Measurements from ENCODE around the gene EMB. TPM values are rescaled to one million over a fixed set of nuclear protein-coding genes. Genes with fewer than 3 reads are reported as not detected.
"Not testable (repeated sequence)": the region's sequence is repeated elsewhere in the genome, so short reads cannot be mapped to it uniquely, and the experiment has no call there.

EMB gene
- total and polyA plus RNA-seq, 8 donors: 6.0 to 46.9 (median 7.5) TPM

DNA sequence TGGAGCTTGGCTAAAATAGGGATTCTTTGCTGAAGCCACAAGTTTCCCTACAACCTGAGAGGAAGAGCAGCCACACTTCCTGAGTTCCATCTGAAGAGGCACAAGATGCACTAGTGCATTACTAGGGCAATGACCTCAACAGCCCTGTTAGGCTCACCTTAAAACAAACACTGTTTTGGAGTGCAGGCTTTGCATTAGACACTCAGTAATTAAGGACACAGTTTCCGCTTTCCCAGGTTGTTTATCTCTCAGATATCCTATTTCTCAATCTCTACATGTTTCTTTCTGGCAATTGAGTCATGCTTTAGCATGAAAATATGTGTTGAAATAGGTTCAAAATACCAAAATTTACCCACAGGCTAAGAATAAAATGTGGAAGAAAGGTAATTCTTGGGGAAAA, 34.2 kb downstream of the EMB start:
- DNase-seq (no peak), ATAC-seq (peak; percentile 68)
- Histone ChIP-seq H3K9me3 (no peaks in the 10 kb centered on the region), H3K4me3 (no peak overlapping the region), H3K36me3 (no peaks in the 10 kb centered on the region), H3K4me1 (peaks cover 0 to 6% of the 10 kb centered on the region in 2 donors), H3K27ac (no peak overlapping the region), H3K27me3 (no peaks in the 10 kb centered on the region)
- intact Hi-C loops (cut with DNase I): no loop called here
- TF ChIP-seq CTCF (IDR thresholded peaks at IDR 0.05): no peak

DNA sequence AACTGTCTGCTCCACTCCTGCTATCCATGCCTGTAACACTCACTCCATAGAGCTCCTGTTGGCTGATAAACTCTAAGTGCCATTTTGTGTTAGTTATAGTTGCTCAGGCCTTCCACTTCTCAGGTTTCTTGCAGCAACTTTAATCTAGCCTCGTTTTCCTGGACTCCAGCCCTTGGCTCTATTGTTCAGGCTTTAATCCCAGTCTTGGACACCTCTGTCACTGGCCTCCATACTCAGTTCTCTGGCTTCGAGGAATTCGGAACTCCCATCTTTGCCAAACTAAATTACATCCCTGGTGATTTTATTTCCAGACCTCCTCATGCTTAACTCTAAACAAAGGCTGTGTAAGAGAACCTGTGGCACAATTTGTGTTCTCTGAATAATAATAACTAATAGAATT, 39.8 kb downstream of the EMB start:
- intact Hi-C loops (cut with DNase I): no loop called here
- Histone ChIP-seq H3K4me3 (no peak overlapping the region), H3K27me3 (no peaks in the 10 kb centered on the region), H3K9me3 (no peaks in the 10 kb centered on the region), H3K4me1 (no peaks in the 10 kb centered on the region), H3K27ac (no peak overlapping the region), H3K36me3 (no peaks in the 10 kb centered on the region)
- no peak for ATAC-seq
- TF ChIP-seq CTCF (IDR thresholded peaks at IDR 0.05): no peak
- no peak for DNase-seq

DNA sequence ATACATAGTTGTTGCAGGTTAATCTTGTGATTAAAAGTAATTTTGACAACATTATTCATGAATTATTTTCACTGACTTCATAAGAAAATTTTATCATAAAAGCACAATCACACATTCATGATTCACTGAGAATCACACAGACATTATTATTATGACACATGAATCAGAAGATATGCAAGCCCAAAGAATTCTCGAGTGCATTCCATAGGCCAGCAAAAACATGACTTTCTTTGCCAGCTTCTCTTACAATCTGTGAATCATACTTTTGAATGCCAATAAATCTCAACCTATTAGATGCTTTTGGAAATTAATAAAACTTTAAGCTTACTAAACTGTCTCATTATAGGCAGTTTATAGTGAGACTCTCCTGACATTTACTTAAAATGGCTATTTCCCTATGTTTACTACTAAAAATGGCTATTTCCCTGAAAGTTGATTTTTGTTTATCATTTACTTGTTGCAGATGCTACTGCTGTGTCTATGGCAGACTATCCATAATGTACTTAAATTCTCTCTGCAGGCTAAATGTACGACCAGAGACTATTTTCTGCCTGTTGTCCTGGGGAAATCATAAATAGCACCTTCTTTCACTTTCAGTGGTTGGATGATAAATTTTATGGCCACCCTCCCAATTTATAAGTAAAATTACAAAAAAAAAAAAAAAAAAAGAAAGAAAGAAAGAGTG, 47.0 kb downstream of the EMB start:
- intact Hi-C loops (cut with DNase I); H3K9me3 ChIP-seq; H3K4me1 ChIP-seq; H3K27me3 ChIP-seq; DNase-seq; H3K27ac ChIP-seq; H3K4me3 ChIP-seq; H3K36me3 ChIP-seq: not testable (repeated sequence)
- ATAC-seq: peak; percentile 30

- intact Hi-C loops (cut with DNase I); H3K4me1 ChIP-seq; ATAC-seq; H3K27ac ChIP-seq; DNase-seq; H3K4me3 ChIP-seq; H3K36me3 ChIP-seq; H3K27me3 ChIP-seq; H3K9me3 ChIP-seq: not testable (repeated sequence)
These were observed 48.8 kb downstream of the EMB start for GRCh38 chr5:50392289-50392688.

DNA sequence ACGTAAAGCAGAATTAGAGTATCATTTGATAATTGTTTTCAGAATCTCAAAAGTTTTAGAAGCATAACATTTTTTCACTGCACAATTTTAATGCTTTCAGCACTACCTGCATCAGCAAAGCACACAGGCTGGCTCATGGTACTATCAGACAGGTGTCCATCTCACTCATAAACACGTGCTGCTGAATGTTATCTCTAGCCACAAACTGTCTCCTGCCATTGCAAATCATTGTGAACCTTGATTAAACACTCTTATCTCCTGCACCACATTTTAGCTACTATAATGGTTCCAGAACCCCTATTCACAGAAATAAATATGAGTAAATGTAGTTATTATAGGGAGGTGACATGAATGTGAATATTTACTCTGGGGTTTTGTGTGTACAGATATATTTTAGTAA, 56.7 kb downstream of the EMB start:
- ATAC-seq; DNase-seq; H3K9me3 ChIP-seq; H3K36me3 ChIP-seq; intact Hi-C loops (cut with DNase I); H3K27ac ChIP-seq; H3K27me3 ChIP-seq; H3K4me1 ChIP-seq; H3K4me3 ChIP-seq: not testable (repeated sequence)

GRCh38 chr5:50376696-50377095, 64.4 kb downstream of the EMB start:
- intact Hi-C loops (cut with DNase I); H3K9me3 ChIP-seq; H3K27me3 ChIP-seq; H3K4me3 ChIP-seq; ATAC-seq; H3K36me3 ChIP-seq; H3K27ac ChIP-seq; H3K4me1 ChIP-seq: not testable (repeated sequence)
- peak in 1 of 4 donors; percentile 67 for DNase-seq

GRCh38 chr5:50369287-50370033, 71.6 kb downstream of the EMB start:
- intact Hi-C loops (cut with DNase I); H3K36me3 ChIP-seq; ATAC-seq; H3K27ac ChIP-seq; H3K4me1 ChIP-seq; H3K27me3 ChIP-seq; H3K4me3 ChIP-seq: not testable (repeated sequence)
- peaks cover 0 to 18% of the 10 kb centered on the region in 2 donors for H3K9me3 ChIP-seq
- peak in 1 of 4 donors; percentile 53 for DNase-seq

Measured in left lung (tissue), 10 donors.